ENCODE measurements around the gene MPHOSPH6.

MPHOSPH6 gene

DNA sequence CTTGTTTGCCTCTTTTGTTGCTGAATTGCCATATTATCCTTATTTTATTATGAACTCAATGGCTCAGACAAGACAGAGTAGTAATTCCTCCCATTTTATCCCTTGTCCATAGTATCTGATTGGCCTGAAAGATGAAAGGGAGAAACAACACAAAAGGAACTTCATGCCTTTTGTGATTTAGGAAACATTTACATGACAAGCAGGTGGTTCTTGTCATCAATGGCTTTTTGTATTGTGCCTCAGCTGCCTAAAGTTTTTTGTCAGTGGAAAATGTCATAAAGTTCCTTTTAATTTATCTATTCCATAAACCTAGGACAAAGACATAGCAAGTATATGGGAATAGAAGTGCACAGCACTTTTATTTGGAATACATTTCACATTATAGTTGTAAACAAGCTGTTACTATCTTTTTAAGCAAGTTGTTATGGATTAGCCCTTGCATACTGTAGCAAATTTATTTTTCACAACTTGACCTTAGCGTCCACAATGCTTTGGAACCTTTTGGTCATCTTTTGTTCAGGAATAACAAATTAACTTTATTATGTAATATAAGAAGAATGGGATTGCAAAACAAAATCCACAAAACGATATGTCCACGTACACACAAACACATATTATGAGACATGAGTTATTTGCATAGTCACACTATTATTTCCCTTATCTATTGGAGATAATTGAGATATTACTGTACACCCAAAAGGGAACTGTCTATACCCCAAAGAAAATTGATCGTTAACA is 12.4 kb upstream of the MPHOSPH6 start:
- Histone ChIP-seq H3K9me3 (ENCODE audit: insufficient read depth, low read depth, low read length) (no peaks in the 10 kb centered on the region), H2BK12ac (ENCODE audit: low read length) (no peak overlapping the region), H2BK120ac (ENCODE audit: insufficient read depth, low read length, poor library complexity) (no peak overlapping the region), H3K4ac (ENCODE audit: low read depth, low read length) (no peak overlapping the region), H2AFZ (ENCODE audit: insufficient read depth, low read length, poor library complexity) (no peak overlapping the region), H4K91ac (ENCODE audit: low read depth, low read length) (no peak overlapping the region), H3K4me2 (ENCODE audit: low read length) (no peak overlapping the region), H3K27me3 (ENCODE audit: insufficient read depth, low read length) (no peaks in the 10 kb centered on the region), H3K23ac (ENCODE audit: low read length) (no peak overlapping the region), H2AK5ac (ENCODE audit: low read length) (no peak overlapping the region), H4K12ac (ENCODE audit: low read depth, low read length) (no peak overlapping the region), H3K4me1 (ENCODE audit: control insufficient read depth in 1 of 2, insufficient read depth in 2 of 2, low read length in 2 of 2) (no peaks in the 10 kb centered on the region), H3K18ac (ENCODE audit: low read length) (no peak overlapping the region), H3K36me3 (ENCODE audit: control insufficient read depth in 1 of 2, insufficient read depth in 2 of 2, low read length in 2 of 2) (no peaks in the 10 kb centered on the region), H3K79me2 (ENCODE audit: control insufficient read depth, insufficient read depth, low read length, poor library complexity) (no peaks in the 10 kb centered on the region), H3K79me1 (ENCODE audit: low read length) (no peaks in the 10 kb centered on the region), H3K4me3 (ENCODE audit: low read depth, low read length) (no peak overlapping the region), H3K27ac (ENCODE audit: low read depth, low read length) (no peak overlapping the region), H3K14ac (ENCODE audit: low read length) (no peak overlapping the region), H3K9ac (ENCODE audit: low read length) (no peak overlapping the region), H2BK5ac (ENCODE audit: low read depth, low read length, poor library complexity) (no peak overlapping the region), H4K8ac (ENCODE audit: low read depth, low read length) (no peak overlapping the region)
- no CpG with 5 or more reads among the region's 4 CpGs for WGBS (ENCODE audit: extremely low coverage, insufficient coverage, insufficient read length)
- DNase-seq: no peak

DNA sequence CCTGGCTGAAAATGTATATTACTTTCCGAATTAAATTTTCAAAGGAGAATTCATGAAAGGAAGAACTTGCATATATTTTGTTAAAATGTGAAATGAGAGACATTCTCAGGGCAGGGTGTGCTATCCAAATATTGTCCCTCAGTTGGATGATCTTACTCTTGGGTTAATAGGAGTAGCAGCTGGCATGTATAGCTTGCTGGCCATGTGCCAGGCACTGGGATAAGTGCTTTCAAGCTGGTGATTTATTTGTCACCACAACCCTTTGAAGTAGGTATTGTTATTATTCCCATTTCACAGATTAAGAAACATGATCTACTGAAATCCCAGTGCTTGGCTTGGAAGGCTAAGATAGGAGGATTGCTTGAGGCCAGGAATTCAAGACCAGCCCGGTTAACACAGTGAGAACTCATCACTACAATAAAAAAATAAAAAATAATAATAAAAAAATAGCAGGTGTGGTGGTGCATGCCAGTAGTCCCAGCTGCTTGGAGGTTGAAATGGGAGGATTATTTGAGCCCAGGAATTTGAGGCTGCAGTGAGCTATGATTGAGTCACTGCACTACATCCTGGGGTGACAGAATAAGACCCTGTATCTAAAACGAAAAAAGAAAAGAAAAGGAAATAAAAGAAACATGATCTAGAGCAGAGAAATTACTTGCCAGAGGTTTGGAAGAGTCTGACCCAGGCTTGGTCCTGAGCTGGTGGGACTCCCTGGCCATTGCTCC is 11.6 kb upstream of the MPHOSPH6 start:
- no peaks in the 10 kb centered on the region for H3K36me3 ChIP-seq (ENCODE audit: control insufficient read depth in 1 of 2, insufficient read depth in 2 of 2, low read length in 2 of 2)
- no peak overlapping the region for H3K4me2 ChIP-seq (ENCODE audit: low read length)
- no peak overlapping the region for H3K27ac ChIP-seq (ENCODE audit: low read depth, low read length)
- H3K4me3 ChIP-seq (ENCODE audit: low read depth, low read length): no peak overlapping the region
- no peak overlapping the region for H2AFZ ChIP-seq (ENCODE audit: insufficient read depth, low read length, poor library complexity)
- no peak overlapping the region for H2BK12ac ChIP-seq (ENCODE audit: low read length)
- H2BK120ac ChIP-seq (ENCODE audit: insufficient read depth, low read length, poor library complexity): no peak overlapping the region
- H2AK5ac ChIP-seq (ENCODE audit: low read length): no peak overlapping the region
- no peaks in the 10 kb centered on the region for H3K4me1 ChIP-seq (ENCODE audit: control insufficient read depth in 1 of 2, insufficient read depth in 2 of 2, low read length in 2 of 2)
- H4K12ac ChIP-seq (ENCODE audit: low read depth, low read length): no peak overlapping the region
- no peak overlapping the region for H3K14ac ChIP-seq (ENCODE audit: low read length)
- no peak overlapping the region for H3K4ac ChIP-seq (ENCODE audit: low read depth, low read length)
- no peak overlapping the region for H4K8ac ChIP-seq (ENCODE audit: low read depth, low read length)
- DNase-seq: no peak
- WGBS (ENCODE audit: extremely low coverage, insufficient coverage, insufficient read length): no CpG with 5 or more reads among the region's 3 CpGs
- no peak overlapping the region for H4K91ac ChIP-seq (ENCODE audit: low read depth, low read length)
- H3K23ac ChIP-seq (ENCODE audit: low read length): no peak overlapping the region
- no peak overlapping the region for H3K9ac ChIP-seq (ENCODE audit: low read length)
- H3K79me2 ChIP-seq (ENCODE audit: control insufficient read depth, insufficient read depth, low read length, poor library complexity): no peaks in the 10 kb centered on the region
- H3K18ac ChIP-seq (ENCODE audit: low read length): no peak overlapping the region
- H3K79me1 ChIP-seq (ENCODE audit: low read length): no peaks in the 10 kb centered on the region
- no peak overlapping the region for H2BK5ac ChIP-seq (ENCODE audit: low read depth, low read length, poor library complexity)
- no peaks in the 10 kb centered on the region for H3K27me3 ChIP-seq (ENCODE audit: insufficient read depth, low read length)
- no peaks in the 10 kb centered on the region for H3K9me3 ChIP-seq (ENCODE audit: insufficient read depth, low read depth, low read length)

GRCh38 chr16:82178352-82178751 is 8.3 kb upstream of the MPHOSPH6 start:
- no peak overlapping the region for H2BK5ac ChIP-seq (ENCODE audit: low read depth, low read length, poor library complexity)
- no peaks in the 10 kb centered on the region for H3K9me3 ChIP-seq (ENCODE audit: insufficient read depth, low read depth, low read length)
- no peaks in the 10 kb centered on the region for H3K36me3 ChIP-seq (ENCODE audit: control insufficient read depth in 1 of 2, insufficient read depth in 2 of 2, low read length in 2 of 2)
- whole genome bisulfite sequencing (ENCODE audit: extremely low coverage, insufficient coverage, insufficient read length): no CpG with 5 or more reads among the region's 2 CpGs
- no peak overlapping the region for H3K27ac ChIP-seq (ENCODE audit: low read depth, low read length)
- H4K8ac ChIP-seq (ENCODE audit: low read depth, low read length): no peak overlapping the region
- no peak overlapping the region for H3K4me3 ChIP-seq (ENCODE audit: low read depth, low read length)
- no peak for DNase-seq
- H2AK5ac ChIP-seq (ENCODE audit: low read length): no peak overlapping the region
- H3K79me2 ChIP-seq (ENCODE audit: control insufficient read depth, insufficient read depth, low read length, poor library complexity): no peaks in the 10 kb centered on the region
- H2BK120ac ChIP-seq (ENCODE audit: insufficient read depth, low read length, poor library complexity): no peak overlapping the region
- no peak overlapping the region for H2BK12ac ChIP-seq (ENCODE audit: low read length)
- no peak overlapping the region for H3K14ac ChIP-seq (ENCODE audit: low read length)
- H3K27me3 ChIP-seq (ENCODE audit: insufficient read depth, low read length): no peaks in the 10 kb centered on the region
- H3K18ac ChIP-seq (ENCODE audit: low read length): no peak overlapping the region
- no peak overlapping the region for H4K91ac ChIP-seq (ENCODE audit: low read depth, low read length)
- H4K12ac ChIP-seq (ENCODE audit: low read depth, low read length): no peak overlapping the region
- H3K9ac ChIP-seq (ENCODE audit: low read length): no peak overlapping the region
- H3K4ac ChIP-seq (ENCODE audit: low read depth, low read length): no peak overlapping the region
- H2AFZ ChIP-seq (ENCODE audit: insufficient read depth, low read length, poor library complexity): no peak overlapping the region
- no peaks in the 10 kb centered on the region for H3K79me1 ChIP-seq (ENCODE audit: low read length)
- no peak overlapping the region for H3K4me2 ChIP-seq (ENCODE audit: low read length)
- no peak overlapping the region for H3K23ac ChIP-seq (ENCODE audit: low read length)
- no peaks in the 10 kb centered on the region for H3K4me1 ChIP-seq (ENCODE audit: control insufficient read depth in 1 of 2, insufficient read depth in 2 of 2, low read length in 2 of 2)

- Histone ChIP-seq H3K4me2 (ENCODE audit: low read length) (no peak overlapping the region), H2AK5ac (ENCODE audit: low read length) (no peak overlapping the region), H3K18ac (ENCODE audit: low read length) (no peak overlapping the region), H3K14ac (ENCODE audit: low read length) (no peak overlapping the region), H3K4me3 (ENCODE audit: low read depth, low read length) (no peak overlapping the region), H3K27me3 (ENCODE audit: insufficient read depth, low read length) (no peaks in the 10 kb centered on the region), H2BK120ac (ENCODE audit: insufficient read depth, low read length, poor library complexity) (no peak overlapping the region), H3K9me3 (ENCODE audit: insufficient read depth, low read depth, low read length) (no peaks in the 10 kb centered on the region), H4K91ac (ENCODE audit: low read depth, low read length) (no peak overlapping the region), H3K4me1 (ENCODE audit: control insufficient read depth in 1 of 2, insufficient read depth in 2 of 2, low read length in 2 of 2) (no peaks in the 10 kb centered on the region), H4K8ac (ENCODE audit: low read depth, low read length) (no peak overlapping the region), H3K23ac (ENCODE audit: low read length) (no peak overlapping the region), H3K4ac (ENCODE audit: low read depth, low read length) (no peak overlapping the region), H2AFZ (ENCODE audit: insufficient read depth, low read length, poor library complexity) (no peak overlapping the region), H3K79me2 (ENCODE audit: control insufficient read depth, insufficient read depth, low read length, poor library complexity) (no peaks in the 10 kb centered on the region), H2BK12ac (ENCODE audit: low read length) (no peak overlapping the region), H3K79me1 (ENCODE audit: low read length) (no peaks in the 10 kb centered on the region), H2BK5ac (ENCODE audit: low read depth, low read length, poor library complexity) (no peak overlapping the region), H3K36me3 (ENCODE audit: control insufficient read depth in 1 of 2, insufficient read depth in 2 of 2, low read length in 2 of 2) (no peaks in the 10 kb centered on the region), H3K27ac (ENCODE audit: low read depth, low read length) (no peak overlapping the region), H3K9ac (ENCODE audit: low read length) (no peak overlapping the region), H4K12ac (ENCODE audit: low read depth, low read length) (no peak overlapping the region)
- WGBS (ENCODE audit: extremely low coverage, insufficient coverage, insufficient read length): no CpG with 5 or more reads among the region's 4 CpGs
- no peak for DNase-seq
Measured at GRCh38 chr16:82177555-82177954, 7.5 kb upstream of the MPHOSPH6 start.

Measured in trophoblast cell (in vitro differentiated cells and primary cell).